ENCODE measurements around the gene ATP6V1B1. TPM values are rescaled to one million over a fixed set of nuclear protein-coding genes. Genes with fewer than 3 reads are reported as not detected.

ATP6V1B1 gene
- total RNA-seq, 4 donors from 2014 or later = 0.46 TPM; not detected in 3

DNA sequence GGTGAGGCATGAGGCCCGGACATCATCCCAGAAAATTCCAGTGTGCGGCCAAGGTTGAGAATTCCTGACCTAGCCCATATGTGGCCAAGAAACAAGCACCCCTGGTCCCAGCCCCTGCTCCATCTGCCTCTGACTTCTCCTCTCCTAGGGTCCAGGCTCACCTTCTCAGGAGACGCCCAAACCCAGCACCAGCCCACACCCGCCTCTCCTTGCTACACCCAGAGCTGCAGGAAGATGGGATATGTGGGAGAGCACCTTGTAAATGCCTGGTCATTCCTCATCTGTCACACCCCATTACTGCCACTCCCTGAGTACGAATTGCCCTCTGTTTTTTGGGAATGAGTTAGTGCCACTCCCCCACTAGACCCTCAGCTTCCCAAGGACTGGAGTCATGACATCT is 7.3 kb upstream of the ATP6V1B1 start:
- H3K4me3 ChIP-seq = no peak overlapping the region
- no peak for TF ChIP-seq POLR2A (IDR thresholded peaks at IDR 0.05)
- no peak for TF ChIP-seq EP300 (IDR thresholded peaks at IDR 0.05)
- no peak for TF ChIP-seq POLR2AphosphoS5 (IDR thresholded peaks at IDR 0.05)
- TF ChIP-seq, protein P1, sequence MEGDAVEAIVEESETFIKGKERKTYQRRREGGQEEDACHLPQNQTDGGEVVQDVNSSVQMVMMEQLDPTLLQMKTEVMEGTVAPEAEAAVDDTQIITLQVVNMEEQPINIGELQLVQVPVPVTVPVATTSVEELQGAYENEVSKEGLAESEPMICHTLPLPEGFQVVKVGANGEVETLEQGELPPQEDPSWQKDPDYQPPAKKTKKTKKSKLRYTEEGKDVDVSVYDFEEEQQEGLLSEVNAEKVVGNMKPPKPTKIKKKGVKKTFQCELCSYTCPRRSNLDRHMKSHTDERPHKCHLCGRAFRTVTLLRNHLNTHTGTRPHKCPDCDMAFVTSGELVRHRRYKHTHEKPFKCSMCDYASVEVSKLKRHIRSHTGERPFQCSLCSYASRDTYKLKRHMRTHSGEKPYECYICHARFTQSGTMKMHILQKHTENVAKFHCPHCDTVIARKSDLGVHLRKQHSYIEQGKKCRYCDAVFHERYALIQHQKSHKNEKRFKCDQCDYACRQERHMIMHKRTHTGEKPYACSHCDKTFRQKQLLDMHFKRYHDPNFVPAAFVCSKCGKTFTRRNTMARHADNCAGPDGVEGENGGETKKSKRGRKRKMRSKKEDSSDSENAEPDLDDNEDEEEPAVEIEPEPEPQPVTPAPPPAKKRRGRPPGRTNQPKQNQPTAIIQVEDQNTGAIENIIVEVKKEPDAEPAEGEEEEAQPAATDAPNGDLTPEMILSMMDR (IDR thresholded peaks at IDR 0.05) = no peak
- no peaks in the 10 kb centered on the region for H3K9me3 ChIP-seq
- no peak overlapping the region for H3K27ac ChIP-seq
- H3K27me3 ChIP-seq = peaks cover 56% of the 10 kb centered on the region
- no peaks in the 10 kb centered on the region for H3K4me1 ChIP-seq
- H3K36me3 ChIP-seq = no peaks in the 10 kb centered on the region
- ATAC-seq = no peak
- 89% methylated on average over 3 of the region's 5 CpGs; no CpG with 5 or more reads in 1 of the 2 donors for WGBS, 2 donors (ENCODE audit: low coverage in 1 of 2)

- H3K4me3 ChIP-seq = no peak overlapping the region
- H3K9me3 ChIP-seq = no peaks in the 10 kb centered on the region
- no peaks in the 10 kb centered on the region for H3K36me3 ChIP-seq
- WGBS, 2 donors (ENCODE audit: low coverage in 1 of 2) = 80 to 86% methylated on average over 1 of the region's 4 CpGs
- no peaks in the 10 kb centered on the region for H3K4me1 ChIP-seq
- TF ChIP-seq POLR2AphosphoS5 (IDR thresholded peaks at IDR 0.05) (no peak), POLR2A (IDR thresholded peaks at IDR 0.05) (no peak), EP300 (IDR thresholded peaks at IDR 0.05) (no peak)
- TF ChIP-seq, protein P1 (IDR thresholded peaks at IDR 0.05) = no peak
- no peak for ATAC-seq
- H3K27me3 ChIP-seq = peaks cover 58% of the 10 kb centered on the region
- H3K27ac ChIP-seq = no peak overlapping the region
Observed at GRCh38 chr2:70930371-70931329, 5.0 kb upstream of the ATP6V1B1 start.

DNA sequence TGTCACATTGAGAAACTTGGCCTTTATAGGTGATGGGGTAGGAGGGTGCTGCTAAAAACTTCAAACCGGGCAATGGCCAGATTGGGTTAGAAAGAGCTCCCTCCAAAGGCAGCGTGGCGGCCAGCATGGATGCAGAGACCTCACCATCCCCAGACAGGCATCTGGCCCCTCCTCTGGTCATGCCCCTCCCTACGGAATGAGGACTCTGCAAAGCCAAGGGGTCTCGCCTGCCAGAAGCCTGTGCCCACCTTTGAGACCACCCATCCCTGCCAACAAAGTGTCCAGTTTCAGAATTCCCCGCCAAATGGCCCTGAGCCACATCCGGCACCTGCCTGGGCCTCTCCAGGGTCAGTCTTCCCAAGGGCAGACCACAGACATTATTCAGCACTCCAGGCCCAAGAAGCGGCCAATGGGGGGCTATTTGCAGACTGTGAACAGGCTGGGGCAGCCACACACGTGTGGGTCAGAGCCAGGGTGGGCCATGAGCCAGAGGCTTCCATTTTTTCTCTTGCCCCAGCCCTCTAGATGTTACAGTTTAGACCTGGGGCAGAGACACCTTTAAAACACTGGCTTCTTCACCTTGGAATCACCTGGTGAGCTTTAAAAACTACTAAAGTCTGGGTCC is 4.2 kb upstream of the ATP6V1B1 start:
- TF ChIP-seq POLR2AphosphoS5 (IDR thresholded peaks at IDR 0.05) (no peak), POLR2A (IDR thresholded peaks at IDR 0.05) (no peak), EP300 (IDR thresholded peaks at IDR 0.05) (no peak)
- TF ChIP-seq, protein P1 (IDR thresholded peaks at IDR 0.05) = no peak
- WGBS, 2 donors (ENCODE audit: low coverage in 1 of 2) = 60% methylated on average over 1 of the region's 9 CpGs
- H3K36me3 ChIP-seq = no peaks in the 10 kb centered on the region
- H3K9me3 ChIP-seq = no peaks in the 10 kb centered on the region
- no peak overlapping the region for H3K4me3 ChIP-seq
- H3K27me3 ChIP-seq = peaks cover 64% of the 10 kb centered on the region
- no peak overlapping the region for H3K27ac ChIP-seq
- H3K4me1 ChIP-seq = no peaks in the 10 kb centered on the region
- ATAC-seq = no peak

- Histone ChIP-seq H3K27me3 (peaks cover 64% of the 10 kb centered on the region), H3K4me3 (no peak overlapping the region), H3K9me3 (no peaks in the 10 kb centered on the region), H3K4me1 (no peaks in the 10 kb centered on the region), H3K27ac (no peak overlapping the region), H3K36me3 (no peaks in the 10 kb centered on the region)
- no peak for TF ChIP-seq POLR2A (IDR thresholded peaks at IDR 0.05)
- TF ChIP-seq, protein P1 (IDR thresholded peaks at IDR 0.05) = no peak
- TF ChIP-seq EP300 (IDR thresholded peaks at IDR 0.05) = no peak
- no peak for TF ChIP-seq POLR2AphosphoS5 (IDR thresholded peaks at IDR 0.05)
- no peak for ATAC-seq
- WGBS, 2 donors (ENCODE audit: low coverage in 1 of 2) = 89% methylated on average over 8 of the region's 21 CpGs; no CpG with 5 or more reads in 1 of the 2 donors
Observed at GRCh38 chr2:70932631-70933230, 3.0 kb upstream of the ATP6V1B1 start.
